ENCODE data around the gene ABCB4.

The ABCB4 gene

GRCh38 chr7:87375662-87376435 lies 99.6 kb downstream of the ABCB4 start:
- H3K36me3 ChIP-seq (ENCODE audit: insufficient read depth, low read length), result no peaks in the 10 kb centered on the region
- H3K9ac ChIP-seq (ENCODE audit: low read depth, low read length), result no peak overlapping the region
- H3K9me3 ChIP-seq (ENCODE audit: control insufficient read depth, insufficient read depth, low read length), result no peaks in the 10 kb centered on the region
- H3K4me1 ChIP-seq (ENCODE audit: insufficient read depth, low read length), result no peaks in the 10 kb centered on the region

- Histone ChIP-seq H3K36me3 (ENCODE audit: insufficient read depth, low read length) (no peaks in the 10 kb centered on the region; the same call in 1 of the 2 replicates), H3K4me1 (ENCODE audit: insufficient read depth, low read length) (no peaks in the 10 kb centered on the region), H3K9me3 (ENCODE audit: control insufficient read depth, insufficient read depth, low read length) (no peaks in the 10 kb centered on the region), H3K9ac (ENCODE audit: low read depth, low read length) (no peak overlapping the region)
These were observed 104.8 kb downstream of the ABCB4 start for GRCh38 chr7:87370660-87371180.

- no peaks in the 10 kb centered on the region for H3K9me3 ChIP-seq (ENCODE audit: control insufficient read depth, insufficient read depth, low read length)
- no peaks in the 10 kb centered on the region for H3K4me1 ChIP-seq (ENCODE audit: insufficient read depth, low read length)
- H3K9ac ChIP-seq (ENCODE audit: low read depth, low read length), result no peak overlapping the region
- no peaks in the 10 kb centered on the region; the same call in 1 of the 2 replicates for H3K36me3 ChIP-seq (ENCODE audit: insufficient read depth, low read length)
These were observed 106.3 kb downstream of the ABCB4 start for GRCh38 chr7:87369216-87369615.

- Histone ChIP-seq H3K9ac (ENCODE audit: low read depth, low read length) (no peak overlapping the region), H3K4me1 (ENCODE audit: insufficient read depth, low read length) (no peaks in the 10 kb centered on the region), H3K36me3 (ENCODE audit: insufficient read depth, low read length) (no peaks in the 10 kb centered on the region; the same call in 1 of the 2 replicates), H3K9me3 (ENCODE audit: control insufficient read depth, insufficient read depth, low read length) (no peaks in the 10 kb centered on the region)
These were observed 111.2 kb downstream of the ABCB4 start for GRCh38 chr7:87364246-87364645.

GRCh38 chr7:87363342-87363741 lies 112.1 kb downstream of the ABCB4 start:
- Histone ChIP-seq H3K9me3 (ENCODE audit: control insufficient read depth, insufficient read depth, low read length) (no peaks in the 10 kb centered on the region), H3K9ac (ENCODE audit: low read depth, low read length) (no peak overlapping the region), H3K36me3 (ENCODE audit: insufficient read depth, low read length) (no peaks in the 10 kb centered on the region; the same call in 1 of the 2 replicates), H3K4me1 (ENCODE audit: insufficient read depth, low read length) (no peaks in the 10 kb centered on the region)

- no peaks in the 10 kb centered on the region for H3K36me3 ChIP-seq (ENCODE audit: insufficient read depth, low read length)
- H3K4me1 ChIP-seq (ENCODE audit: insufficient read depth, low read length), result no peaks in the 10 kb centered on the region
- no peaks in the 10 kb centered on the region for H3K9me3 ChIP-seq (ENCODE audit: control insufficient read depth, insufficient read depth, low read length)
- H3K9ac ChIP-seq (ENCODE audit: low read depth, low read length), result no peak overlapping the region
These were observed 114.2 kb downstream of the ABCB4 start for GRCh38 chr7:87361320-87361719.

- Histone ChIP-seq H3K4me1 (ENCODE audit: insufficient read depth, low read length) (no peaks in the 10 kb centered on the region), H3K9me3 (ENCODE audit: control insufficient read depth, insufficient read depth, low read length) (peaks cover 10% of the 10 kb centered on the region), H3K36me3 (ENCODE audit: insufficient read depth, low read length) (no peaks in the 10 kb centered on the region), H3K9ac (ENCODE audit: low read depth, low read length) (no peak overlapping the region)
These were observed 116.1 kb downstream of the ABCB4 start for GRCh38 chr7:87359366-87359765.

- Histone ChIP-seq H3K9me3 (ENCODE audit: control insufficient read depth, insufficient read depth, low read length) (peaks cover 26% of the 10 kb centered on the region), H3K4me1 (ENCODE audit: insufficient read depth, low read length) (no peaks in the 10 kb centered on the region), H3K36me3 (ENCODE audit: insufficient read depth, low read length) (no peaks in the 10 kb centered on the region; the same call in 1 of the 2 replicates), H3K9ac (ENCODE audit: low read depth, low read length) (no peak overlapping the region)
These were observed 119.0 kb downstream of the ABCB4 start for GRCh38 chr7:87356448-87356847.

- H3K9ac ChIP-seq (ENCODE audit: low read depth, low read length), result no peak overlapping the region
- no peaks in the 10 kb centered on the region for H3K4me1 ChIP-seq (ENCODE audit: insufficient read depth, low read length)
- peaks cover 26% of the 10 kb centered on the region for H3K9me3 ChIP-seq (ENCODE audit: control insufficient read depth, insufficient read depth, low read length)
- peaks cover 4% of the 10 kb centered on the region; the same call in 1 of the 2 replicates for H3K36me3 ChIP-seq (ENCODE audit: insufficient read depth, low read length)
These were observed 120.7 kb downstream of the ABCB4 start for GRCh38 chr7:87354749-87355148.

Data from ES-I3 (cell line).